Measurements from ENCODE around the gene SNX1.

SNX1 gene

GRCh38 chr15:64187396-64188191, 91.8 kb downstream of the SNX1 start:
- TF ChIP-seq TCF4 (CRISPR knock-in tag; IDR thresholded peaks at IDR 0.05; ENCODE audit: borderline replicate concordance) (0 out of 2 replicates have a peak, but pooled peaks have one; percentile 14), PPARA (CRISPR knock-in tag; IDR thresholded peaks at IDR 0.05; ENCODE audit: borderline replicate concordance) (no peak)

More at GRCh38 chr15:64187396-64188191, 91.8 kb downstream of the SNX1 start:
- peak; percentile 79 for ATAC-seq

All from SK-N-SH treated with all-trans-retinoic acid at 6 μM for 48 hours (cell line).